Retinal pigment epithelial cell (primary cell): ENCODE results near the gene MAN1B1.
A peak's percentile ranks its signal among the peaks of the same experiment; 100 is the strongest.

Source experiments
- DNase-seq: peaks from one replicate; pipeline ENCODE4 v3.0.0-alpha.2; 2010; ENCODE audit warnings: low read depth
- H3K4me3 ChIP-seq: 2 replicates; pipeline ENCODE4 v1.5.1; 2011; ENCODE audit warnings: mild to moderate bottlenecking, low read length, control low read depth, moderate library complexity
- TF ChIP-seq, protein P1 (sequence below): conservative IDR thresholded peaks from 2 replicates; pipeline ENCODE4 v1.5.1; 2011; ENCODE audit warnings: low read depth, low read length, control low read depth, inconsistent platforms

The MAN1B1 gene

DNA sequence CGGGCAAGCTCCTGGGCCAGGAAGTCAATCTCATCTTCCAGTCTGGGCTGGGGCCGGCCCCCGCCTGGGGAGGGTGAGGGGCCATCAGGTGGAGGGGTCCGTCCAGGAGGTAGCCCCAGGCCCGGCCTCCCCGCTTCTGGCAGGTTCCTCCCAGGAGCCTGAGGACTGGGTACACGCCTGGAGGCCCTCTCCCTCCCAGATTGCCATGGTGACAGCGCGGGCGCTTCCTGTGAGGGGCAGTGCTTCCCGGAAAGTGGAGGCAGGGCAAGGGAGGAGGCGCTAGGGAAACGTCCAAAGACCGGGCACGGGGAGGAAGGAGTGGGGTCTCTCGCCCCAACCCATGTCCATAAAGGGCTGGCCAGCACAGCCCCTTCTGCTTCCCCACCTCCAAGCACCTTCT is 45.7 kb upstream of the MAN1B1 start:
- no peak overlapping the region for H3K4me3 ChIP-seq
- TF ChIP-seq, protein P1, sequence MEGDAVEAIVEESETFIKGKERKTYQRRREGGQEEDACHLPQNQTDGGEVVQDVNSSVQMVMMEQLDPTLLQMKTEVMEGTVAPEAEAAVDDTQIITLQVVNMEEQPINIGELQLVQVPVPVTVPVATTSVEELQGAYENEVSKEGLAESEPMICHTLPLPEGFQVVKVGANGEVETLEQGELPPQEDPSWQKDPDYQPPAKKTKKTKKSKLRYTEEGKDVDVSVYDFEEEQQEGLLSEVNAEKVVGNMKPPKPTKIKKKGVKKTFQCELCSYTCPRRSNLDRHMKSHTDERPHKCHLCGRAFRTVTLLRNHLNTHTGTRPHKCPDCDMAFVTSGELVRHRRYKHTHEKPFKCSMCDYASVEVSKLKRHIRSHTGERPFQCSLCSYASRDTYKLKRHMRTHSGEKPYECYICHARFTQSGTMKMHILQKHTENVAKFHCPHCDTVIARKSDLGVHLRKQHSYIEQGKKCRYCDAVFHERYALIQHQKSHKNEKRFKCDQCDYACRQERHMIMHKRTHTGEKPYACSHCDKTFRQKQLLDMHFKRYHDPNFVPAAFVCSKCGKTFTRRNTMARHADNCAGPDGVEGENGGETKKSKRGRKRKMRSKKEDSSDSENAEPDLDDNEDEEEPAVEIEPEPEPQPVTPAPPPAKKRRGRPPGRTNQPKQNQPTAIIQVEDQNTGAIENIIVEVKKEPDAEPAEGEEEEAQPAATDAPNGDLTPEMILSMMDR: no peak
- no peak for DNase-seq

DNA sequence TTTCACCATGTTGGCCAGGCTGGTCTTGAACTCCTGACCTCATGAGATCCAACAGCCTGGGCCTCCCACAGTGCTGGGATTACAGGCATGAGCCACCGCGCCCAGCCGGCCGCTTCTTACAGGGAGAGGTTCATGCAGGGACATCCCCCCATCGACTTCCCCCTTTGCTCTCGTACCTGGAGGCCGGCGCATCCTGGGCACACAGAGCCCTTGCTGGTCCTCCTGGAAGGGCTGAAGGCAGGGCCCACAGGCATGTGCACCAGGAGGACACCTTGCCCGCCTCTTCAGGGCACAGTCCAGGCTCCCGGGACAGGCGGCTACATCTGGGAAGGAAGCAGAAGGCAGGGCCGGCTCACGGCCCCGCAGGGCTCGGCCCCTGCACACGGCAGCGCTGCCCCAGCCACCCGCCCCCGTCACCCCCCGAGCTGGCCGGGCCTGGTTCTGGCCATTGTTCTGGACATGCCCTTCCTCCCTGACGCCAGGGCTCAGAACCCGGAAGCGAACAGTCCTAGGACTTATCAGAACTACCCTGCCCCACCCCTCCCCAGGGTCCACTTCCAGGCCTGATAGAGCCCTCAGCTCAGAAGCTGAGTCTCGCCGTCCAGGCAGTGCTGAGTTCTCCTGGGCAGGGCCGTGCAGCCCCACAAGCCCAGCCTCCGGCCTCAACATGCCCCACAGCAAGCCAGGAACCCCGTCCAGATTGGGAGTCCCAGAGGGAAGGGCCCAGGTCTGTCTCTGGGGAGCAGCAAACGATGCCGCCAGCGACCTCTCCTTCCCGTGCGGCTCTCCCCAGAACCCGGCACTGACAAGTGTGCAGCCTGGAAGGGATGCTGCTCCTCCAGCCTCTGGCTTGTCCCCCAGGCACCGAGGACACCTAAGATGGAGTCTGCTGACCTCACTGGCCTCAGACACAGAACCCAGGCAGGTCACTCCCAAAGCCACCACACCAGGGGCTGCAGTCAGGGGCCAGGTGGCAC is 43.7 kb upstream of the MAN1B1 start:
- H3K4me3 ChIP-seq: no peak overlapping the region
- TF ChIP-seq, protein P1: no peak
- DNase-seq: no peak

DNA sequence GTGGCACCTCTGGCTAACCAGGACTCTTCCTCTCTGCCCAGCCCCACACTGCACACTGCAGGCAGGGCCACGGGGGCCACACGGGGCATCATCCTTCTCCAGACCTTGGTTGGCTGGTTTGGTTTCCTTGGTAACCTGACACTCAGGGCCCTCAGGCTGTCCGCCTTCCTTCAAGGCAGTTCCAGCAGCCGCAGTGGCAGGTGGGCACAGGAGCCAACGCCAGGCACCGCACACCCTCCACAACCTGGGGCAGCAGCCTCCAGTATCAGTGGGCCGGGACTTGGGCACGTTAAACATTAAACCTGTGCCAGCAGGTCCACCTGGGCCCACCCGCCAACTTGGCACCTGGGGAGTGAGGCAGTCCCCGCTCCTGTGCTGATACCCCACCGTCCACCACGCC is 42.7 kb upstream of the MAN1B1 start:
- no peak overlapping the region for H3K4me3 ChIP-seq
- DNase-seq: no peak
- TF ChIP-seq, protein P1: no peak

DNA sequence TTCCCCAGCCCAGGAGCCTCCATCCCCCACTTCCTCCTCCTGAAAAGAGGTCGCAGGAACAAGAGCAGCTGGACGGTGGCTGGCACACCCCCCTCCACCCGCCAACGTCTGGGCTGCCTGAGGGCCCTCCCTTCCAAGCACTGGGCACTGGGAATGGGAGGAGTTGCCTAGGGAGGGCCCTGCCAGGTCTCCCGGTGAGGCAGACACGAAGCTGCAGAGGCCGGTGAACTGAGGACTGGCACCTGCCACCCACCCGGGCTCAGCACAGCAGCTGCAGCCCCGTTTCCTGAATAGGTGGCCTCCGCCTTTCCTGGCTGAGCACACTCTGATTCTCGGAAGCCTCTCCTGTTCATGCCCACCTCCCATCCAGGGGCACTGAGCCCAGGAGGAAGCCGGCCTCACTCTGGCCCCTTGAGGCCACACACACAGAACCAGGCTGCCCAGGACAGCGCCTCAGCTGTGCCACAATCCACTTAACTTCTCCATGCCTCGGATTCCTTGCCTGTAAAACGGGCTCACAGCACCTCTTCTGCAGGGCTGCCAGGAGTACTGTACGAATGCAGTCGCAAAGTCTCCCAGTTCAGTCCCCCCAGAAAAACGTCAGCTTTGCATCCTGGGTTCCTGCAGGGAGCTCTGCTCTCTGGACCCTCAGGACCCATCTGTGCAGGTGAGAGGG is 42.1 kb upstream of the MAN1B1 start:
- TF ChIP-seq, protein P1: no peak
- peak overlapping the region; percentile 47 for H3K4me3 ChIP-seq
- DNase-seq: no peak

DNA sequence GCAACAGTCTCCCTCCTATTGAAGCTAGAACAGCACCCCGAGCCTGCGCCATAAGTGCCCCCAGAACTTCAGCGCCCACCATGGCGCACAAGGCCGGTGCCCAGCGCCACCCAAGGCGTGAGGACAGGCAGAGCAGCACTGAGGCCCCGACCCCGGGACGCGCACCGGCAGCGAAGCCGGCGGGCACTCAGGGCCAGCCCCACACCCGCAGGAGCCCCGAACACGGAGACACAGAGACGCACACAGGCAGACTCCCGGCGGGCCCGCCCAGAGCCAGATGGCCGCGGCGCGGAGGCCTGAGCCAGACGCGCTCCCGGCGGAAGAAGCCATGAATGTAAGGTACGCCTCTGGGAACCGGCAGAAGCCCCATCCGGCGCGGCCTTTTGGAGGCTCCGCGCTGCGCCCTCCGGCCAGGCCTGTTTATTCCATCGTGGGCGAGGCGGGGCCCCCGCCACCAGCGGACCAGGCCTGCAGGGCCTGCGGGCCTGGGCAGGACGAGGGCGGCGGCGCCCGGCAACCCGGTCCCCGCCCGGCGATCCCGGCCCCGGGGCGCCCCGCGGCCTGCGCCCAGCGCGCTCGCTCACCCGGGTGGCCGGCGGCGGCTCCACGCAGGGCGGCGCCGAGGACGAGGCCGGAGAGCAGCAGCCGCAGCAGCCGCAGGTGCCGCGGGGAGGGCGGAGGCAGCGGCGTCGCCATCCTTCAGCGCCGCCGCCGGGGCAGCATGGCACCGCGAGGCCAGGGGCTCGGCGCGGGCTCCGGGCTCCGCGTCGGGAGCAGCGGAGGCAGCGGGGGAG is 41.3 kb upstream of the MAN1B1 start:
- DNase-seq: no peak
- TF ChIP-seq, protein P1: no peak
- H3K4me3 ChIP-seq: peak overlapping the region; percentile 62

DNA sequence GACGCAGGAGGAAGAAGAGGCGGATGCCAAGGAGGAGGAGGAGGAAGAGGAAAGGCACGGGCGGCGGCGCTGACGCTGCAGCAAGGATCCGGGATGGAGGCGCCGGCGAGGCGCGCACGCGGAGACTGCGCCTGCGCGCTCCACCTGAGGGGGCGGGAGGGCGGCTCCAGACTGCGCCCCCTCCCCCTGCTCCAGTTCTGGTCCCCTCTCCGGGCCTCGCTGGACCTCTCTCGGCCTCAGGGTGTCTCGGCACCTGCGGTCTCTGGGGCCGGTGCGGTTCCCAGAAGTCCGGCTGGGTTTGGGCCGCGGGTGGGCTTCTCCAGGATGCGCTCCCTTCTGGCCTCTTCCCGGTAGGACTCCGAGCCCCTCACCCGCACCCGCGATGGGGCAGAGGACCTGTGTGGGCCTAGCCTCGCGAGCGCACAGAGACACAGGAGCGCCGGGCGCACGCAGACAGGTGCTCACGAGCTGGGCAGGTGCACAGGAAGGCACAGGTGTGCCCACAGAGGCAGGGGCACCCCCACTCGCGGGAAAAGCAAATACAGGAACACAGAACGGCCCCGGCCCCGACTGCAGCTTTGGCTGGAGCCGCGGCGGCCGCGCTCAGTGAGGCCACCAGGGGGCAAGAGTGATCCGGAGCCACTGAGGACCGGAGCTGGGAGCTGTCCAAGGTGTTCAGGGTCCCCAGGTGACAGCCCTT is 40.5 kb upstream of the MAN1B1 start, which contains the start of gene NPDC1:
TSS of gene NPDC1 (minus strand) at position 90 of the 700 bp plus-strand sequence. CDS start 188 bp downstream, outside the sequence.
- TF ChIP-seq, protein P1: peak; percentile 90
- no peak for DNase-seq
- peak within 1 kb of the TSS; percentile 62 for H3K4me3 ChIP-seq
